Peyer's patch (tissue), 4 donors: ENCODE data around the gene P2RX5.

ENCODE experiments used
- CTCF ChIP-seq, 6 experiments: fragments of 450-650 bp in 4 of 6; fragments of 200-600 bp in 2 of 6; sonication (generic) in 1 of 6; IDR thresholded peaks; one replicate each; pipeline ENCODE4 v1.5.1; 2017 to 2019; ENCODE audit warnings: antibody characterized with exemption in 6 of 6, mild to moderate bottlenecking in 3 of 6, moderate library complexity in 1 of 6
- POLR2A ChIP-seq, 2 donors: fragments of 450-650 bp; IDR thresholded peaks; one replicate each; pipeline ENCODE4 v1.5.1; 2017; ENCODE audit warnings: antibody characterized with exemption in 2 of 2, mild to moderate bottlenecking in 2 of 2, moderate library complexity in 2 of 2

GRCh38 chr17:3678821-3679530 lies 17.0 kb downstream of the P2RX5 start:
- TF ChIP-seq CTCF (IDR thresholded peaks at IDR 0.05): no peak
- no peak for TF ChIP-seq POLR2A (IDR thresholded peaks at IDR 0.05)
